Adrenal gland (tissue), 5 donors: Measurements from ENCODE around the gene MGRN1.

Experiments used
- CTCF ChIP-seq, 6 experiments: fragments of 450-650 bp in 4 of 6; fragments of 200-600 bp in 2 of 6; sonication (generic) in 1 of 6; IDR thresholded peaks; 1 replicate in 5 of 6; 2 replicates in 1 of 6; pipeline versions ENCODE4 v1.5.1 to v1.8.0; 2016 to 2021; ENCODE audit warnings: antibody characterized with exemption in 6 of 6, mild to moderate bottlenecking in 2 of 6, moderate library complexity in 1 of 6
- POLR2A ChIP-seq, 2 donors: fragments of 450-650 bp; IDR thresholded peaks; one replicate each; pipeline ENCODE4 v1.6.1; 2017; ENCODE audit warnings: antibody characterized with exemption in 2 of 2, mild to moderate bottlenecking in 2 of 2, moderate library complexity in 1 of 2
- donor health status: DM: no; HTN: no; CAD: no.

- TF ChIP-seq CTCF (IDR thresholded peaks at IDR 0.05) (no peak), POLR2A (IDR thresholded peaks at IDR 0.05) (no peak)
These were observed 64.6 kb downstream of the MGRN1 start for GRCh38 chr16:4689091-4689671.
